GM19023 (cell line): ENCODE data around the gene SIRT2.
A peak's percentile ranks its signal among the peaks of the same experiment; 100 is the strongest.
"Not testable (repeated sequence)": the region's sequence is repeated elsewhere in the genome, so short reads cannot be mapped to it uniquely, and the experiment has no call there.

Experiments used
- ATAC-seq: cut with Tn5 transposase; IDR thresholded peaks from one replicate; pipeline ENCODE4 v1.9.1; 2021; ENCODE audit warnings: mild to moderate bottlenecking, moderate library complexity; ENCODE audit not compliant: unreplicated experiment

SIRT2 gene

DNA sequence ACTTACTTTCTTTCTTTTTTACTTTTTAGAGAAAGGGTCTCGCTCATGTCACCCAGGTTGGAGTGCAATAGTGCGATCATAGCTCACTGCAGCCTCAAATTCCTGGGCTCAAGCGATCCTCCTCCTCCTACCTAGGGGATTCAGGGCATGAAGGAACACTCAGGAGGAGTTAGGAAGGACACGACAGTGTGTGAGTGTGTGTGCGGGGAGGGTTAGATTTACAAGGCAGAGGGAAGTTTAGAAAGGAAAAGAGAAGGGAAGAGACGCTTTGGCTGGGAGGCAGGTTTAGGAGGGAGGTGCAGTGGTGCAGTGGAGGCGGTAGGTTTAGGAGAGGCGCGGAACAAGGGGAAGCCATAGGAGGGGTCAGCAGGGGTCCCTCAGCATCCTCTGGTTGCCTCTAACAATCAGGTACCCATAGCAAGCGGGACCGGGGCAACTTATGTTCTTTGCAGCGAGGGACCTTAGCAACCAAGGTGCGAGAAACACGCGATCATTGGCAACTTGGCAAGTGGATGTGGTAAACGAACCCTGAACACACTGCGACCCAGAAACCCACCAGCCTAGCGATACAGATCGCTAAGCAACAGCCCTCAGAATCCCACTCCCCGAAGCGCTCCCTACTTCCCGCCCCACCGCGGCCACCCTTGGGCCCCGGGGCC lies 501 bp downstream of the SIRT2 start:
- no peak for ATAC-seq

DNA sequence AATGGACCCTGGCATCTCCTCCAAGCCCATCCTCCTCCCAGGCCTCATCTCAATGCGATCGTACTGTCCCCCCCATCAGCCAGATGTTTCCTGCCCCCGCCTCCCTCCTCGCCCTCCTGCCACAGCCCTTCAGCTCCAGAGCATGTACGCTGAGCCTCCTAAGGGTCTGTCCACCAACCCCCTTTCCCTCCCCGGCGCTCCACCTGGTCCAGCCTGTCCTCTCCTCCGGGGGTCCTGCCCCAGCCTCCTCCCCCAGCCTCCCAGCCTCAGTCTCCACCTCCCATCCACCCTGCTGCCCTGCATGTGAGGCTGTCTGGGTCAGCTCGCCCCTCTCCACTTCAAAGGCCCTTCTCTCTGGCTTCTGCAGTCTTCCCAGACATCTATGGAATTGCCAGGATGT lies 4.5 kb downstream of the SIRT2 start:
- no peak for ATAC-seq

DNA sequence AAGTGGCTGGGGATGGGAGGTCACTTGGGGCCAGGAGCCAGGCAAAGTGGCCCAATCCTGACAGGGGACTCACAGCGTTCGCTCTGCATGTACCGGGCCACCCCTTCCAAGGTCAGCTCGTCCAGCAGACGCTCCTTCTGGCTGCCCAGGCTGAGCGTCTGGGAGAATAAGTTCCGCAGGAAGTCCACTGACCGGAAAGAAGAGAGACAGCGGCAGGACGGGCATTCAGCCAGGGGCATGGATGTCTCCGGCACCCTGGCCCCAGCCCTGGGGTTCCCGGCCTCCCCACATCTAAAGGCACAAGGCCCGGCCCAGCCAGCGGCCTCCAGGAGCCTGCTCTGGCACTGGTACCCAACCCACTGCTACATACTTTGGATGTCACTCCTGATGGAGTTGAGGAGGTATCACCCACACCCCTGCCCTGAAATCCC lies 6.1 kb downstream of the SIRT2 start:
- no peak for ATAC-seq

DNA sequence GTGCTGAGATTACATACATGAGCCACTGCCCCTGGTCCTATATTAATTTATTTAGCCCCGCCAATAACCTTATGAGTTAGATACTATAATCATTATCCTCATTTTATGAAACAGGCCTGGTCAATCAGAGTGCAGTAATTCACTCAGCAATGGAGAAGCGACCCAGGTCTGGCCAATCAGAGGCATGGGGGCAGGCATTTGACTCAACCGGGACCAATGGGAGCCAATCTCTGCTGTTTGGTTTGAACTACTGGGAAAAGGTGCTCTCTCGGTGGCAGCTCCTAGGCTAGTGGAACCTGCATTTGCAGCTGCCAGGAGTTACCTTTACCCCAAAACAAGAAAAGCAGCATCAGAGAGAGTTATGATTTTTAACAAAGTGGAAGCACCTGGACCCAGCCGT lies 6.6 kb downstream of the SIRT2 start:
- no peak for ATAC-seq

DNA sequence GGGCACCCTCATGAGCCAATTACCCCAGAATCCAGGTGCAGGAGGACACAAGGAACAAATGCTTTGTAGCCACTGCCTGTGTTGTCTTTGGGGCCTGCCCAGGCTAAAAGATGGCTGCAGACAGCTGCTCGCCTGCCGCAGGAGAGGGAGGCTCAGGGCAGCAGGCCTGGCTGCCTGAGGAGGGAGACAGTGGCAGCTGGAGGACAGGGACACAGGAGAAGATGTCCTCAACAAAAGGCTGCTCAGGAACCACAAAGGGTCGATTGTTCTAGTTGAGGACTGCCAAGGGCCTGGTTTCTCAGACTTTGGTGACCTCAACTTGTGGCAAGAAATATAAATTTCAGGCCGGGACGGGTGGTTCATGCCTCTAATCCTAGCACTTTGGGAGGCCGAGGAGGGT lies 7.6 kb downstream of the SIRT2 start:
- no peak for ATAC-seq

DNA sequence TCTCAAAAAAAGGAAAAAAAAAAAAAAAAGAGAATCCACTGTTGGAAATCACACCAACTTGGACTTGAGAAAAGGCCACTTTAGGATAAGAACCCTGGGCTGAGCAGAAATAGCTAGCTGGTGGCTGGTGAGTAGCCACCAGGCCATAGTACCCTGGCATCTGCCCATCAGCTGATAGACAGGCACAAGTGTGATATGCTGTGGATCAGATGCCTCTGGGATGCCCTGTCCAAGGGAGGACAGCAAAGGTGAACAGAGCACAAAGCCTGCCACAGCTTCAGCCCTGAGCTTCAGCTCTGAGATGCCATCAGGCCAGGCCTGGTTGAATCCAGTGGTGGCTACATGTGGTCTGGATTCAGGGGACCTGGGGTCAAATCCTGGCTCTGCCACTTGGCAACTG lies 8.7 kb downstream of the SIRT2 start:
- no peak for ATAC-seq

DNA sequence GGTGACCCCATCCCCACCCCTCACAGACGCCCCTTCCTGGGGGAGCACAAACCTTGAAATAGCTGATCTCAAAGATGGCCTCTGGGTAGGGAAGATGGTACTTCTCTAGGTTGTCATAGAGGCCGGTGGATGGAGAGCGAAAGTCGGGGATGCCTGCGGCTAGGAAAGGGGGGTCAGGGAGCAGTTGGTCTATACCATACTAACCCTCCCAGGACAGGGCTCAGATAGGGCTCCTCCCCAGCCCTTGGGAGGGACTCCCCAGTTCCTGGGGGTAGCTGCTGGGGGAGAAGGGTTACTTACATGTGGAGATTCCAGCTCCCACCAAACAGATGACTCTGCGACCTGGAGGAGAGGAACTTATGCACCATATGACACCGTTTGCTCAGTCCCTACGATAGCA lies 9.6 kb downstream of the SIRT2 start:
- ATAC-seq = no peak

DNA sequence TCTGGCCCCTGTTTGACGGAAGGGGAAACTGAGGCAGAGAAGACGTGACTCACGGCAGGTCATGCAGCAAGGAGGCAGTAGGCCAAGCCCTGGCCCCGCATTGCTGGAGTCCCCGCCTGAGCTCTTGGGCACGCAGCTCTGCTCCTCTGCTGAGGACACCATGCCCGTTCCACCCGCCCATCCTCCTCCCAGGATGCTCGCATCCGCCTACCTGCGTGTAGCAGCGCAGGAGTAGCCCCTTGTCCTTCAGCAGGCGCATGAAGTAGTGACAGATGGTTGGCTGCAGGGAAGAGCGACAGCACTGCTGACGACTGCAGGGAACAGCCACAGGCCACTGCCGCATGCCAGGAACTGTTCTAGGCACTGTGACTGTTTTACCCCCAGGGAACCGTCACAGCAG lies 10.5 kb downstream of the SIRT2 start:
- ATAC-seq = no peak

DNA sequence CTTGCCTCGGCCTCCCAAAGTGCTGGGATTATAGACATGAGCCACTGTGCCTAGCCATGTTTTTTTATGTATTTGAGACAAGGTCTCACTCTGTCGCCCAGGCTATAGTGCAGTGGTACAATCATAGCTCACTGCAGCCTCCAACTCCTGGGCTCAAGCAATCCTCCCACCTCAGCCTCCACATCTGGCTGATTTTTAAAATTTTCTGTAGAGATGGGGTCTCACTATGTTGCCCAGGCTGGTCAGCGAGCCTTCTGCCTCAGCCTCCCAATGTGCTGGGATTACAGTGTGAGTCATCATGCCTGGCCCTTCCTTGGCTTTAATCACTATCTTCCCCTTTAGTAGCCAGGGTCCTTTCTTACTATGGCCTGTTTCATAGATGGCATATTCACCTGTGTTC lies 14.7 kb downstream of the SIRT2 start:
- not testable (repeated sequence) for ATAC-seq

DNA sequence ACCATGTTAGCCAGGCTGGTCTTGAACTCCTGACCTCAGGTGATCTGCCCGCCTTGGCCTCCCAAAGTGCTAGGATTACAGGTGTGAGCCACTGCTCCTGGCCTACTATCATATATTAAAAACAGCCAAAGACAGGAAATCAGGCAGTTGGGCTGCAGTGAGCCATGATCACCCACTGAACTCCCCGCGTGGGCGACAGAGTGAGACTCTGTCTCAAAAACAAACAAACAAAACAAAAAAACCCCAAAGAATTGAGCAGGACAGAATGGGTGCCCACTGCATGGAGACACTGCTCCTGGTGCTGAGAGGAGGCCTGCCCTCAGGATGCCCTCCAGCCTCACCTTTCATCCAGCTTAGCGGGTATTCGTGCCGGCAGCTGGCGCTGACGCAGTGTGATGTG lies 16.1 kb downstream of the SIRT2 start:
- ATAC-seq = no peak

DNA sequence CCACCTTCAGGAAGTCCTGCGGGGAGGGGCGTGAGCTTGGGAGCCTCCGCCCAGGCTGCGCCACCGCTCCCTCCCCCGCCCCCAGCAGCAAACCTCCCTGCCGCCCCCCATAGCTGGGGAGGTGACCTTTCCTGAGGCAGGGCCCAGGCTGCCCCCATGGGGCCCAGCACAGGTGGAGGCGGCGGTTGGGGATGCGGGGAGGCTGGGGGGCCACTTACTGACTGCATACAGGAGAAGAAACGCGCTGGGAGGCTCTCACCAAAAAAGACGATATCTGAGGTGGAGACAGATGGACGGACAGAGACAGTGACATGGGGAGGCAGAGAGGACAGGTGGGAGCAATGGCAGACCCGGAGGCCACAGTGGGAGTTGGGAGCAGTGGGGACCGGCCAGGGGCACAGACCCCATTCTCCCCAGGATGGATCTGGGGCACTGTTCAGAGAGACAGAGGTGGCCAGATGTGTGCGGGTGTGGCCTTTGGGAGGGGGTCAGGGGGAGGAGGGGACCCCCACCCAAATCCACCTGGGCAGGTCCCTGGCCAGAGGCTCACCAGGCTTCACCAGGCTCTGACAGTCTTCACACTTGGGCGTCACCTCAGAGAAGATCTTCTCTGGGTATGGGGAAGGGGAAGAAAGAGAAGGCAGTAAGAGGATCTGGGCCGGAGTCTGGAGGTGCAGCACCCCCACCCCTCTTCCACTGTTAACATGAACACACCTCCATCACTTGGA lies 18.4 kb downstream of the SIRT2 start:
- ATAC-seq = no peak

DNA sequence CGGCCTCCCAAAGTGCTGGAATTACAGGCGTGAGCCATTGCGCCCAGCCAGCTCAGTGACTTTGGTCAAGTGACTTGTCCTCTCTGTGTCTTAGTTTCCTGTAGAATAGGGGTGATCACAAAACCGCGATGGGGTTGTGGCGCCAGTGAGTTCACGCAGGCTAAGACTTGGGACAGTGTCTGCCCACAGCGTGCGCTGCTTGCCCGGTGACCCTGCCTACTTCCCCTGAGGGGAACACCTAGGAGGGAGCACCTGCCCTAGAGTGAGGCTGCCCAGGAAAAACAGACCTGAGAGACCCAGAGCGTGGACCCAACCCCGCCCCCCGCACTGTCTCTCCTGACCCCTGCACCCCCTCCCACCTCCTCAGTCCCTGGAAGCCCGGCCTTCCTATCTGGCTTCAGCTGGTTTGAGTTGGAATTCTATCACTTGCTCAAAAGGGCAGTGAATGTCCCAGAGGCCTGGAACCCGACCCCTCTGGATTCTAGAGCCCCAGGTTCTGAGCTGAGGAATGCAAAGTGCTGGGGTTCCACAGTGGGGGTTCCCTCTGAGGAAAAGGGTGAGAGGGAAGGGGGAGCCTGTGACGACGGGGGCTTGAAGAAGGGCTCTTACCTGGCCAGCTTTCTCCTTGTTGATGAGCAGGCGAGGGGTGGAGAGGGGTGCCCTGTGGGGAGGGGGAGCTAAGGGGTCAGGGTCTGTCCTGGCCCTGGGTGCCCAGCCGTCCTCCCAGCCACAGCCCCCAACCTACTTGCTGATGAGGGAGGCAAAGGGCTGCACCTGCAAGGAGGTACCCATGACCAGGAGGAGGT lies 19.1 kb downstream of the SIRT2 start:
- ATAC-seq = no peak

DNA sequence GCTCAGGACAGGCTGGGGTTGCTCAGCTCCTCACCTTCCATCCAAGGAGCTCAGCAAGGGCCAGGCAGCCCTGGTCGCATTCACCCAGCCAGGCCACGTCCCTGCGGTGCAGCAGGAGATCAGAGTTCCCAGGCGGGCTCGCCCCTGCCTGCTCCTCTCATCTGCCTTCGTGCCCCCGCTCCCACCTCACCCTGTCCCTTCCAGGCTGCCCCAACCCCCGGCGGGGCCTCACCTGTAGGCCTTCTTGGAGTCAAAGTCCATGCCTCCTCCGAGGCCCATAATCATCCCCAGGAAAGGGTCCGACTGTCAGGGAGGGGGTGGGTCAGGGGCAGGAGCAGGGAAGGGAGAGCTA lies 20.0 kb downstream of the SIRT2 start:
- ATAC-seq = no peak

DNA sequence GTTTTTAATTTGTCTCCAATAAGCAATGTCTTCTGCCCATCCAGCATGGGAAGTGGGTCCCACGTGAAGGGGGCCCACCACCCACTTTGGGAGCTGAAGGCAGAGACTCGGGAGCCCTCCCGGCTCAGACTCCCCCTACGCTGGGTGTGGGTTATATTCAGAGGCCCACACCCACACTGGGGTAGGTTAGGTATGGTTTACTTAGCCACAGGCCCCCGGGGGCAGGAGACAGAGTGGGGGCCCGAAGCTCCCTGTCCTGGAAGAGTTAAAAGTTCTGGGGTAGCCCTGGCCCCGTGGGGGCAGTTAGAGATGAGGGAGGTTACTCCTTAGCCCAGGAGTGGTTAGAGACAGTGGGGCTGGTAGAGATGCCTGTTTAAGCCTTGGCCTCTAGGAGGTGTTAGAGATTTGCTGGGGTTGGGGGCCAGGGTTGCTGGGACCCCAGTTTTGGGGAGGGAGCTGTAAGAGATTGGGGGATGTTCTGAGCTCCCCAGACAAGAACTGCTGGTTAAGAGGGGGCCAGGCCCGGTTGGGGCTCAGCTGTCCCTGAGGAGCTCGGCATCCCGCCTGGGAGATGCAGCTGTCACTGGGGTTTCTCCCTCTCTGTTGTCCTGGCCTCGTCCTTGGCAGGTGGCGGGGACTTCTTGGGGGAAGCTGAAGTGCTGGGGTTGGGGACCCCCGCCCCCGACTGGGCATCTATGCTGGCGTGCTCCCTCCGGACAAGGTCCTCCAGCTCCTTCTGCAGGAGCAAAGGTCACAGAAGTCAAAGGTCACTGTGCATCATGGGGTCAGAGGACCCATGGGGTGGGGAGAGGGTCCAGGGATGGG lies 20.6 kb downstream of the SIRT2 start:
- no peak for ATAC-seq

DNA sequence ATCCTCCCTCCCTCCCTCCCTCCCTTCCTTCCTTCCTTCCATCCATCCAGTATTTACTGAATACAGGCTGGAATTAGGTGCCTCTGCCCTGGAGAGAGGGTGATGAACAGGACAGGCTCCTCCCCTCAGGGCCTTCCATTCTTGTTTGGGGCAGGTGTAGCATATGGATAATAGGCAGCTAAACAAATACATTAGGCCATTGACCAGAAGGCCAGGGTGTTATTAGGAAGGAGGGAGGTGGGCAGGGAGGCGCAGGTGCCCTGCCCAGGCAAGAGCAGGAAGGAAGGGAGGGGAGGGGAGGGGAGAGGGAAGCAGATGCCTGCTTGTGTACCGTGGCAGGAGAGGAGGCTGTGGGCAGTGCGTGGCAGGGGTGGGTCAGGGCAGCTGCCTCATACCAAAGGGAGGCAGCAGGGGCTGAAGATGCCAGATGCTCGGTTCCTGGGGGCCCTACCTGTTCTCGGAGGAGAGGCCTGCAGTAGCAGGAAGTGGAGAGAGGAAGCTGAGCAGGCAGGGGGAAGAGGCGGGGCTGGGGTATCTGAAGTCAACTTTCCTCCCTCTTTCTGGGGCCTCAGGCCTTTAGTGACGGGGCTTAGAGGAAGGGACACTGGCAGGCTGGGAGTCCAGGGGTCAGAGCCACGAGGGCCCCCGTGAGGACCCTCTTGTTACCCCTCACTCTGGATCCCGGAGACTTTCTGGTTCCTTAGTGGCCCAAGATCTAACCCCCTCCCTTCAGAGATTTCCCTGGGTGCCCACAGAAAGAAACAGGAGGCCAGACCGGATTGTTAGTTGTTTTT lies 21.4 kb downstream of the SIRT2 start, which contains the start of gene RINL:
RINL (minus strand) TSS at position 495 of the 794 bp plus-strand sequence. CDS start 1,533 bp downstream, outside the sequence.
- ATAC-seq = no peak

DNA sequence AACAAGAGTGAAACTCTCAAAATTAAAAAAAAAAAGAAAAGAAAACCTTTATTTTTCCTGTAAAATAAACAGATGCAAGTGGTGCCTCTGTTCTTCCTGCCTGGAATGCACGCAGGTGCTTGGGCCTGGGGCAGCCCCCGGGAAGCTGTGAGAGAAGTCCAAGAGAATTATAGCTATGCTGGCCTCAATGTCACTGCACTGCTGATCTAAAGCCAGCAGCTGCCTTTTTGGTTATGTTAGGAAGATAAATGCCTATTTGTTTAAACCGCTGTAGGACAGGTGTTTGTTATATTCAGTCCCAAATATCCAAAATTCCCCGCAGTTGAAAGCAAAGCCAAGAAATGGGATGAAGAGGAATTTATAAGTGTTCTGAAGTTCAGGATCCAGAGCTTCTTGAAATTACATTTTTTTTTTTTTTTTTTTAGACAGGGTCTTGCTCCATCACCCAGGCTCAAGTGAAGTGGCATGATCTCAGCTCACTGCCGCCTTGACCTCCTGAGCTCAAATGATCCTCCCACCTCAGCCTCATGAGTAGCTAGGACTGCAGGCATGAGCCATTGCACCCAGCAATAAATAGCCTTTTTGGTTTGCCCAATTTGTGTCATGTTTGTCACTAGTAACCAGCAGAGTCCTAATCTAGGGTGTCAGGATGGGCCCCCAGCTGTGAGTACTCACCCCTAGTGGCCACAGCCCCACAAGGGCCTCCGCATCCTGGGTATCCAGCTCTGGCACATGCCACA lies 23.6 kb downstream of the SIRT2 start:
- ATAC-seq = no peak

DNA sequence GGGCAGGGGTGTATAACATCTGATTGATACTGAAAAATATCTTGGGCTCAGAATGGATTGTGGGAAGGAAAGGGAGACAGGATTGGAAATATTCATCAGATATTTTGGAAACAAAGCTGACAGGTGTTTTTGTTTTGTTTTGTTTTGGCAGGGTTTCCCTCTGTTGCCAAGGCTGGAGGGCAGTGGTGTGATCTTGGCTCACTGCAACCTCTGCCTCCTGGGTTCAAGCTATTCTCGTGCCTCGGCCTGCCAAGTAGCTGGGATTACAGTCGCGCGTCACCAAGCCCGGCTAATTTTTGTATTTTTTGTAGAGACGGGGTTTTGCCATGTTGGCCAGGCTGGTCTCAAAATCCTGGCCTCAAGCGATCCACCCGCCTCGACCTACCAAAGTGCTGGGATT lies 26.0 kb downstream of the SIRT2 start:
- not testable (repeated sequence) for ATAC-seq

DNA sequence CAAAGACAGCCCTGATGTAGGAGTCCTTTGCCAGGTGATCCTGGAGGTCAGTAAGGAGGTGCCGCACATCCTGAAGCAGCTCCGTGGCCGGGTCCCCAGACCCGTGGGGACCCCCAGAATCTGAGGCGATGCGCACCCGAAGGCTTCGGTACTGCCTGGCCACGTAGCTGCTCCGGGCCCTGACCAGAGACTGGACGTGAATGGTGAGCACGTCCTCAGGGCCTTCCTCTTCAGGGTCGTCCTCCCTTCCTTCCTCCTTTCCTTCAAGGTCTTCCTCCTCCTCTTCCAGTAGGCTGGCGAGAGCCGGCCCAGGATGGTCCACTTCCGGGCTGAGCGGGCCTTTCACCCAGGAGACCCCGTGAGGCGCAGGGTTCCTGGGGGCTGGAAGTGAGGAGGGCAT lies 28.8 kb downstream of the SIRT2 start:
- no peak for ATAC-seq

DNA sequence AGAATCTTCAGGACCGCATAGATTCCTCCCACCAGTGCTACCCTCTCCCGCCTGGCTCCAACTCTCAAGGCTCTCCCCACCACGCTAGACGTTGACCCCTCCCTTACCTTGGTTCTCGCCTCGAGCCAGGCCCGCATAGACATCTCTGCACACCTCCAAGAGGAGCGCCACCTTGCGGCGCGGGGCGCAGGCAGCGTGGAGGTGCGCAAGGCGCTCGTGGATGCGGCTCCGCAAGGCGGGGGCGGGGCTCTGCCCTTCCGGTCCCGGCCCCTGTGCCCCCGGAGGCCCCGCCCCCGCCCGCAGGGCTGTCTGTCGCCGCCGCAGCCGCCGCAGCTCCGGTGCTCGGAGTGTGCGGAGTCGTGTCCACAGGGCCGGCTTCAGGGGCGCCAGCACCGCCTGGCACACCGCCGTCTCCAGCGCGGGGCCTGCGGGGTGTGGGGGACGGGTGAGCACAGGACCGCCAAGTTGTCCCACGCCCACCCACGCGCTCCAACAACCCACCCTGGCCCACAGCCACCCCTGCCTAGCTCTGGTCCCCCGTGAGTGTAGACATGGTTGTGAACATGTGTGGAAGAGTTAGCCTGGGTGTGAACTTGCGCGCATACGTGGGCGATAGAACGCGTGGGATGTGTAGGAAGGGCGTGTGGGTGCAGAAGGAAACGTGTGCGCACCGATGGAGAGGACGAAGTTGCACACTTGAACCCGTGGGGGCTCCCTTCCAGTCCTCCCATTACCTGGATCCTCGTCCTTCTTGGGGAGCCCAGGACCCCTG lies 29.4 kb downstream of the SIRT2 start:
- peak; percentile 71 for ATAC-seq
